GM19239 (cell line): ENCODE measurements around the gene TAF5L.

Experiments used
- DNase-seq: peaks from one replicate; pipeline ENCODE4 v3.0.0; 2011; ENCODE audit warnings: low spot score; ENCODE audit not compliant: insufficient read length
- FAIRE-seq: peaks from 2 replicates; lab custom pipeline; 2011; peaks lifted over from hg19 to GRCh38; lab: Jason Lieb, UNC

TAF5L gene

DNA sequence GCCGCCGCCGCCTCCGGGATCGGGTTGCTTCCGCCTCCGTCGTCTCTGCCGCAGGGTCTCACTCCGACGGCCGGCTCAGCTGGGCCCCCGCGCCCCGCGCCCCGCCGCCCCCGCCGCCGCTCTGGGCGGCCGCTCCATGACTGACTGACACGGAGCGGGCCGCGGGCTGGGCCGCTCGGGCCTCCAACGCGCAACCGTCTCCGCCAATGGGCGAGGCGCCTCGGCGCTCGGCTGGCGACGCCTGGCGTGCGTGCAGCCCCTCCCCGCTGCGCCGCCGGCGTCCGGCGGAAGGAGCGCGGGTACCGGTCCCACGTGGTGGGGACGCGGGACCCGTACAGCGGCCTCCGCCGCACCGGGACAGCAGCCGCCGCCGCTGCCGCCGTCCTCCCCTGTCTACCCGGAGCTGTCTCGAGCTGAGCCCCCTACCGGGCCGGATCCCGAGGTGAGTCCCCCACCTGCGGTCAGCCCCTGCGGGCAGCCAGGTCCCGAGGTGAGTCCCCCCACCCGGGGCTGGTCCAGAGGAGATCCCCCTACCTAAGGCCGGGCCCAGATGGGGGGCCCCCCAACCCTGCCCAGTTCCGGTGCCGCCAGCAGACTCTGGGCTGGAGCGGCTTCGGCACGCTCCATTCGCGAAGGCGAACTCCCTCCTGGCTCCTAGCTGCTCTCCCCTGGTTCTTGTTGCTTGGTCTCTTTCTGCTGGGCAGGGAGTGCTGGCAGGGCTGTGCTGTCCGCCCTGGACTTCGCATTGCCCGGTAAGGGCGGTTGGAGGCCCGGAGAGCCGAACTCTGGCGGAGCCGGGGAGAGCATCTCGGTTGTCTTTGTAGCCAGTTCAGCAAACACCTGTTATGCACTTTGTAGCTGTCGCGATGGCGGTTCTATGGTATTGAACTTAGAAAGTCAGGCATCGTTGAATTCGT lies at the start of gene TAF5L, which contains the start of gene URB2:
TSS of gene TAF5L (minus strand) at position 208 of the 917 bp plus-strand sequence. CDS start 11,640 bp downstream, outside the sequence.
TSS of gene URB2 (plus strand) at position 333 of the 917 bp plus-strand sequence. CDS start 1,387 bp downstream, outside the sequence.
- FAIRE-seq, result peak; percentile 52
- DNase-seq, result peak; percentile 99

DNA sequence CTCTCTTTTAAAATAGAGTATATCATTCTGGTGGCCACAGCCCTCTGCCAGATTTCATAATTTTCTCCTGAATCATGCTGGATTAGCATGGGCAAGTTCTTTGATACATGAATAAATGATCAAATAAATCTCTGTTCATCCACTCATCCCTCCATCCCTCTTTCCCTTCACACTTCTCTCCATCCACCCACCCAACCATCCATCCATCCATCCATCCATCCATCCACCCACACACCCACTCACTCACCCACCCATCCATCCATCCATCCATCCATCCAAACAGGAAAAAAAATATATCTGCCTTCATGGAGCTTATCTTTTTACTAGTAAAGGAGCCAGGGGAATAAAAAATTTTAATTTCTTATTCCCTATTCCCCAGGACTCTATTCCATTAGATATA lies 49.5 kb upstream of the TAF5L start:
- no peak for DNase-seq
- FAIRE-seq, result no peak

GRCh38 chr1:229674042-229674441 lies 48.1 kb upstream of the TAF5L start:
- no peak for FAIRE-seq

GRCh38 chr1:229672246-229672645 lies 46.3 kb upstream of the TAF5L start:
- DNase-seq, result no peak
- no peak for FAIRE-seq

More at GRCh38 chr1:229674042-229674441, 48.1 kb upstream of the TAF5L start:
- no peak for DNase-seq

DNA sequence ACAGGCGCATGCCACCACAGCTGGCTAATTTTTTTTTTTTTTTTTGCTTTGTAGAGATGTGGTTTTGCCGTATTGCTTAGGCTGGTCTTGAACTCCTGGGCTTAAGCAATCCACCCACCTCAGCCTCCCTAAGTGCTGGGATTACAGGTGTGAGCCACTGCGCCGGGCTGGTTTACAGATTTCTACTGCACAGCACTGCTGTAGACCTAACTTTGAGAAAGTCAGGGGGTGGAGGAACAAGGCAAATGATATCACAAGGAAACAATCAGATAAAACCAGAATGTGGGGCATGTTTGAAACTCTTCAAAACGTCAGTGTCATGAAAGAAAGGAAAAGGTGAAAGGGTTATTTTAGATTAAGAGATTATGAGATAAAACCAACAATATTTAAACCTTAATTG lies 45.4 kb upstream of the TAF5L start:
- FAIRE-seq (no peak), DNase-seq (no peak)

- DNase-seq (no peak), FAIRE-seq (no peak)
Observed at GRCh38 chr1:229669333-229669732, 43.4 kb upstream of the TAF5L start.

- no peak for DNase-seq
Observed at GRCh38 chr1:229666585-229666984, 40.7 kb upstream of the TAF5L start.

DNA sequence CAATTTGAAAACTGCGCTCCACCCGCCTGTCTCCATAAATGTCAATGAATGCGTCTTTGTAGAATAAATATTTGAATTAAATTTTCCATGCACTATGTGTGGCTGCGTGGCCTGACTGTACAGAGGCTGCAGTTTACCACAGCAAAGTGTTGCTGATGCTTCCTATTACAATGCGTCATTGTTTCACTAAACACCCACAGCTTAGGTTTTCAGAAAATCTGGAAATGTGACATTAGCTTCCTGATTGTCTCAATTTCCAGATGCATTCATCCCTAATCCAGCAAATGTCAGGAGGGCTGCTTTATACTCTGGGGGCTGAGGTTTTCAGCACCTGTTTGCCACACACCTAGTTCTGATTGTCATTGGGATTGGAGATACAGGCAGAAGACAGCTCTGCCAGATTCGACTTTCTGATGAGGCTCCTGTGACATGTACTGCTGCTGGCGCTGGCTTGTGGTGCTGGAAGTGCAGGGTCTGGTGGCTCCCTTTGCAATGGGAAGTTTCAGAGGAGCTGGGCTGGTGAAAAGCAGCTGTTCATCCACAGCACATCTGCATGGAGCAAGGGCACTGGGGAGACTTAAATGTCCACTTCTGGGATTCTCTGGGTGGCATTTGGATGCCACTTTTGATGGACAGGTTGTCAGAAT lies 40.1 kb upstream of the TAF5L start:
- DNase-seq, result no peak
- FAIRE-seq, result no peak

More at GRCh38 chr1:229666585-229666984, 40.7 kb upstream of the TAF5L start:
- FAIRE-seq, result no peak

DNA sequence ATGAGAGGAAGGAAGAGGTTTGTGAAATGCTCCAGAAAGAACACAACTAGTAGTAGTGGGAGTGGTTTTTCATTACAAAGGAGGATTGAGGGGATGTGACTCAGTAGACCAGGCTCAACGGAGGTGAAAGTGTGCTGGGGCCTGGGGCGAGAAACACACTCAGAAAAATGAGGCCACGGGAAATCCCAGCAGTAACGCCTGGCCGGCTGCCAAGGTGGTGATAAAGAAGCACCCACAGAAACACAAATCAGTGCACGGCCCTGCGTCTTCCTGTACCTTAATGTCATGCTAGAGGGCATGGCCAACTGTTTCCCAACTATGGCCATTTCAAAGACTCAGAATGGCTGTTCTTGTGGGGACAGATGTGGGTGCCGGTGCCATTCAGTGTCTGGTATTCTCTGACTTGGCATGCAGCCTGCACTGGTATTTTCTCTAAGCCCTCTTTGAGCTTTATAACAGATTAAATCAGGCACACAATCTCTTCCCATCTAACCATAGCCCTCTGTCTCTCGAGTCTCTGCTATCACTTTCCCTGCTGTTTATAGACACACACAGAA lies 38.3 kb upstream of the TAF5L start:
- FAIRE-seq (peak; percentile 33), DNase-seq (peak; percentile 14)

DNA sequence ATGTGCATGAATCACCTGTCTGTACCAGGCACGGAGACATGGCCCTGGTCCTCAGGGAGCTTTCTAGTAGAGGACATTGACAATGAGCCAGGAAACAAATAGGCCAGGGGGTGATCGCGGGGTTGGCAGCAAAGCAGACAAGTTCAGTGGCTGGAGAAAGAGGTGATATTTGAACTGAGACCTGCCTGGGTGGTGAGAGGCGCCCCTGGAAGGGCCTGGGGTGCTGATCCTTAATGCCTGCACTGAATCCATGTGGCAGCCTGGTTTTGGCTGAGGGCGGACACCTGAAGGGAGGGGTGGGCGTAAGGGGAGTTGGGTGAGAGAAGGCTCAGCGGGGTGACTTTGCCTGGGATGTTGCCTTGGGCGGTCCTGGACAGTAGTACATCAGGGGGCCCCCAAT lies 36.0 kb upstream of the TAF5L start:
- DNase-seq (no peak), FAIRE-seq (no peak)

DNA sequence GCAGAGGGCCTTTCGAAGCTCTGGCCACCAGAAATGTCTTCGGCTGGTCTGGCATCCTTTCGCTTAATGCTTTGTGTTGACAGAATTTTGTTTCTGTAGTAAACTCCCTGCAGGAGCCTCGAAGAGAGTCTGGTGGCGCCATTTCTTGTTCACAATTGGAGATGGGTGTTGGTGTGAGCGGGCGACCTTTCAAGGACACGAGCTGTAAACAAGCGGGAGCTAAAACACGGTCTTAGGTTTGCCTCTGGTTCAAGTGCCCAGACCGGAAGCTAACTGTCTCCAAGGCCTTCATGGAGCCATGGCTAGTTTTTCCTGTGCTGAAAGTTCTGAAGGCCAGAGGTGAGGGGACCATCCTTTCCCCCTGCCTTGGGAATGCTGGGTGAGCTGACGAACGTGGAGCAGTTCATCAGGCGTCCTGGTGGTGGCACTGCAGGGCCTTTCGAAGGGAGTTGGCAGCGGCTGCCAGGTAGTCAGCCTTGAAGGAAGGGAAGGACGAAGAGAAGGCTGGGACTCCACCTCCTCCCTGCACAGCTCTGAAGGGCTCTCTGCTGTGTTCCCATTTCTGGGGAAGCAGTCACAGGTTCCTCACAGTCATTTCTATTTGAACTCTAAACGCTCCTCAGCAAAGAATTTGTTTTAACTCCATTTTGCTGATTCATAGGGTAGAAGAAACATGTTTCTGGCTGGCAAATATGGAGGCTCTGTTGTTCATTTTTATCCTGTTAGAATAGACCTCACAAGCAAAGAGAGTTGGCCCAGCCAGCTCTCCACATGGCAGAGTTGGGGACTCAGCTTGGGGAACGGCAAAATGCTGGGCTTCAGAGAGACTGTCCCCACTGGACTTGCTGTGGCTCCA lies 35.3 kb upstream of the TAF5L start:
- peak; percentile 89 for FAIRE-seq
- peak; percentile 82 for DNase-seq

GRCh38 chr1:229657993-229658755 lies 32.3 kb upstream of the TAF5L start:
- DNase-seq (no peak), FAIRE-seq (no peak)

DNA sequence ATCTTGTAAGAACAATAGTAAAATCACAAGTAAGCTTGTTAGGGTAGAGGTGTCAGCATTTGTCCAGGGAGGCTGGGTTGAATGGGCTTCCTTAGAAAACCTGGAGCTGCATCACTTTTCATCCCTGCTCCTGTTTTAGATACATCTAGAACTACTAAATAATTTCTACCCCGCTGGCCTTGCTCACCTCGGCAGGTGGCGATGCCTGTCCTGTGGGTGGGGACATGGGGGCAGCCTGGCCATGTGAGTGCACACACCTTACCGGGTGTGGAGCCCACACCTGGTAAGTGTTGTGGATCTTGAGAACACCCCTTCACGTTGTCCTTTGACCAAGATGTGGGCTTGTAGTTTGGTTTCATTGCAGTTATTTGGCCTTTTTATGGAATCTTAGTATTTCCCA lies 29.9 kb upstream of the TAF5L start:
- FAIRE-seq (no peak), DNase-seq (no peak)

DNA sequence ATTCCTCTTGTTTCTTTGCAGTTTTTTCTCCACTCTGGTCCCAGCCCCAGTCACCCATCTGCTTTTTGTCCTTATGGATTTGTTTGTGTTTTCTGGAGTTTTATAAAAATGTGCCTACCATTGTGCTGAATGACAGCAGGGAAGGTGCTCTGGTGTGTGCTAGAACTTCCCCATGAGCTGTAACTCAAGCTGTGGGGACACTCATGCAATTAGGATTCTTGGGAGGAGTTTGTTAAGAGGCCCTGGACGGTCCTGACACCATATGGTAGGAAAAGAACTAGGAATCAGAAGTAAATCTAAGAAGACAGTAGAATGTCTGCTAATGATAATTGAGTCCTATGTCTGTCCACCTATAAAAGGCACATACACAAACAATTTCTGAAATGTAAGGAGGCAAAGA lies 27.5 kb upstream of the TAF5L start:
- FAIRE-seq (no peak), DNase-seq (no peak)

- no peak for FAIRE-seq
- no peak for DNase-seq
Observed at GRCh38 chr1:229651546-229651945, 25.6 kb upstream of the TAF5L start.

GRCh38 chr1:229650045-229650444 lies 24.1 kb upstream of the TAF5L start:
- FAIRE-seq, result no peak

DNA sequence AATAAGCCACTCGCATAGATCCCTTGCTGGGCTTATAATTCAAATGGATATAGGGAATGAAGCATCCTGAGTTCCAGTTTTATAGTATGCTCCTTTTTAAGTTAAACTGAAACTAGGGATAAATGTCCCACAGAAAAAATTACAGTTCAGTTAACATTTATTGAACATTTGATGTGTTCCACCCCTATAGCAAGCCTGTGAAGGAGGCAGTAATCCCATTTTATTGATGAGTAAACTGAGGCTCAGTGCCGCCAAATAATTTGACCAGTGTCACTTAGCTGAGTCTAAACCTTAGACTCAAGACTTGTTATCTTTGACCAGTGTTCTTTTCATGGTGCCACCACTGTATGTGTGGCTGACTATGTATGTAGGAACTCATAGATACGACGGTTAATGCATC lies 22.5 kb upstream of the TAF5L start:
- DNase-seq (no peak), FAIRE-seq (no peak)

More at GRCh38 chr1:229650045-229650444, 24.1 kb upstream of the TAF5L start:
- no peak for DNase-seq

- DNase-seq, result no peak
- no peak for FAIRE-seq
Observed at GRCh38 chr1:229645324-229645993, 19.5 kb upstream of the TAF5L start.
